CD1c-positive myeloid dendritic cell (primary cell): ENCODE measurements around the gene DISP2.

Experiments used
- DNase-seq: peaks from one replicate; pipeline ENCODE4 v3.0.0-alpha.2; 2016; ENCODE audit errors: extremely low spot score

The DISP2 gene

GRCh38 chr15:40357723-40358470, at the start of gene DISP2:
TSS of gene DISP2 (plus strand) at chr15:40358219. CDS start at chr15:40358322, 103 bp downstream.
- DNase-seq, result peak; percentile 95

- no peak for DNase-seq
These were observed 48.6 kb upstream of the DISP2 start for GRCh38 chr15:40309344-40309862.

GRCh38 chr15:40310001-40310959, 47.7 kb upstream of the DISP2 start:
- DNase-seq, result peak; percentile 70

GRCh38 chr15:40310993-40311392, 47.0 kb upstream of the DISP2 start:
- no peak for DNase-seq

GRCh38 chr15:40312370-40313158, 45.5 kb upstream of the DISP2 start:
- DNase-seq, result no peak

GRCh38 chr15:40313531-40314398, 44.3 kb upstream of the DISP2 start:
- DNase-seq, result peak; percentile 77

- DNase-seq, result no peak
These were observed 43.2 kb upstream of the DISP2 start for GRCh38 chr15:40314723-40315276.

GRCh38 chr15:40316931-40317330, 41.1 kb upstream of the DISP2 start:
- DNase-seq, result no peak

GRCh38 chr15:40317580-40317979, 40.4 kb upstream of the DISP2 start:
- peak; percentile 38 for DNase-seq

GRCh38 chr15:40320409-40320808, 37.6 kb upstream of the DISP2 start:
- no peak for DNase-seq

- peak; percentile 83 for DNase-seq
These were observed 37.1 kb upstream of the DISP2 start for GRCh38 chr15:40320931-40321371.

- DNase-seq, result no peak
These were observed 35.3 kb upstream of the DISP2 start for GRCh38 chr15:40322531-40323238.

- DNase-seq, result peak; percentile 96
These were observed 34.6 kb upstream of the DISP2 start, which contains the start of gene INAFM2 for GRCh38 chr15:40323239-40323952. TSS of gene INAFM2 (plus strand) at chr15:40323692. CDS start at chr15:40324056, 364 bp downstream.

GRCh38 chr15:40323953-40324937, 33.8 kb upstream of the DISP2 start:
- DNase-seq, result peak; percentile 31

- no peak for DNase-seq
These were observed 32.8 kb upstream of the DISP2 start for GRCh38 chr15:40325188-40325587.

GRCh38 chr15:40325700-40326099, 32.3 kb upstream of the DISP2 start:
- DNase-seq, result peak; percentile 62

- no peak for DNase-seq
These were observed 30.6 kb upstream of the DISP2 start for GRCh38 chr15:40327457-40327856.

GRCh38 chr15:40328176-40328575, 29.8 kb upstream of the DISP2 start:
- no peak for DNase-seq
